Measurements from ENCODE around the gene GSN.

The GSN gene

DNA sequence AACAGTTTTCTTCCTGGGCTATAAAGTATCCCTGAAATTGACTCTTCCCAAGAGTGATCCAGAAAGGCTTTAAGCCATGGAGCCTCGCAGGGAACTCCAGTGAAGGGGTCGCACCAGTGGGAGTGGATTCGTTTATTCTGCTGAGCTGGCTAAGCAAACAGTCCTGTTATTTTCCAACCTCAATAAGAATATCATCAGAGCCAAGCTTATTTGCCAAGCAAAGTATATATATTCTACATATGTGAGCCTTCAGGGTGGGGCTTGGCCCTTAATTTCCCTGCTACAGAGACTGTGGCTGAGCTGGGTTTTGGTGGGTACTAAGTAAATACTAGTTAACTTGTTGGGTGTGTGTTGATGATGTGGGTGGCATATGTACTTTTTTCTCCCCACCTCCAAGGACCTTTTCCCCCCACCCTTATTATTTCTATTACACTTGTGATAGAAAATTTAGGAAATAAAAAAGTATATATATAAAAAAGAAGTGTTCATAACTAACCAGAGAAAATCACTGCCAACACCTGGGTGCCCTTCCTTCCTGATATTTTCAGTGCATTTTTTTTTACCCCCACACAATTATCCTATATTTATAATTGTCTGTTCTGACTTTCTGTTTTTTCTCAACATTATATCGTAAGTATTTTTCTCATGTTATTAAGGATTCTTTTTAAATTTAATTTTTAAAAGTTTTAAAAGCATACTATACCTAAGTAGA is 5.3 kb downstream of the GSN start:
- DNase-seq: no peak

DNA sequence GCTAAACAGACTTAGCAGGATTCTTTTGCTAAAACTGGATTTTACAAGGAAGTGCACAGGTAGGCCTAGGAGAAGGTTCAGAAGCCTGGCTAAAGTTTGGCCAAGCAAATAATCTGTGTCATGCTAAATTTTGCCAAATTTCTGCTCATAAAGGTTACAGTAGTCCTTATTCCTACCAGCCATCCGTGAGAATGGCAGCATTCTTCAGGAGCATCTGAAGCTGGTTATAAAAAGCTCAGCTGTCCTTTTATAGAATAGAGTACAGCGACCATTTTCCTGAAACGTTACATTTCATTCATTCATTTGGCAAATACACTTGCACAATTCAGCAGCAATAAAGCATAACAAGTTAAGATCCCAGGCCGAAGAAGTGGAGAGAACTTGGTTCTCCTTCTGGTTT is 6.9 kb downstream of the GSN start:
- DNase-seq: no peak

DNA sequence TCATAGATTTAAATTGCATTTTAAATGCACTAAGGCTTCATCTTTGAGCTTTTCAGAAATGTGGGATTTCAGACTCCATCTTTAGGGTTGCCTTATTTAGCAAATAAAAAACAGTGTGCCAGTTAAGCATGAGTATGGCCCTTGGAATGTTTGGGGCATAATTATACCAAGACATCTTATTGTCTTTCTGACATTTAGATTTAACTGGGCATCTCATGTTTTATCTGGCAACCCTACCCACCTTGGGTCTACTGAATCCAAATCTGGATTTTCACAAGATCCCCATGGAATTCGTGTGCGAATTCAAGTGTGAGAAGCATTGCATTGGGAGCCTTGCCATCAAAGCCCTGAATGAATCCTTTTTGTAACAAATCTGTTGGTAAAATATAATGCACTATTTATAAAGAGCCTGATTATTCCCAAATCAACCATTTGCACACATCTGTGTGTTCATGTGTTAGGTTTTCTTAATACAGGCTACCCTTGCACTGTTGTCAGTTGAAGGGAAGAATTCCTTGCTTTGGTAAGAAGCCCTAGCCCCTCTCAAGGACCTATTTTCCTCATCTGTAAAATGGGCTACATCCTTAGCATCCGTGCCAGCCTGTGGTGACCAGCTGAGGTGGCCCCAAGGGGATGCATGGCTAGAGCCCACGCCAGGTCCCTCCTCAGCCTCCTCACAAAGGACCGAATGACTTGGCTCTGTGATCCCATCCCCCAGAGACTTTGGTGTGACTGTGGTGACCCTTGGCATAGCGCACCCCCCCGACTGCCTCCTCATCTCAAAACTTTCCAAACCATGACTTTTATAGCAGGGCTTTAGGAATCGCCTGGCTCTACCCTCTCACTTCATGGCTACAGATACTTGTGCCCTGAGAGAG is 8.1 kb downstream of the GSN start:
- DNase-seq: no peak

DNA sequence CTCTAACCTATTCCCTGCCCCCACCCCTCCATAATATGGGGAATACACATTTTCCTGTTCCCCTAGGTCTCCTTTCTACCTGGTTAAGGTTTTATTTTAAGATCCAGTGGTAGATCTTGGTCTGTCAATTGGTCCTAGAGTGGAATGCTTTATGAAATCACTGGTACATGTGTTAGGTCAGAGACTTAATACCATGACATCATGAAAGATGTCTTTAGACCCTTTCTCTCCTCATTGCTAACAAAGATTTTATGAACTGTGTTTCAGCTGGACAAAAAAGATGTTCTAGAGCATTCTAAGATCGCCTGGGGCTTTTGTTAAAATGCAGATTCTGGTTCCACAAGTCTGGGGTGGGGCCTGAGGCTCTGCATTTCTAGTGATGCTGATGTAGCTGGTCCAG is 9.1 kb downstream of the GSN start:
- no peak for DNase-seq

DNA sequence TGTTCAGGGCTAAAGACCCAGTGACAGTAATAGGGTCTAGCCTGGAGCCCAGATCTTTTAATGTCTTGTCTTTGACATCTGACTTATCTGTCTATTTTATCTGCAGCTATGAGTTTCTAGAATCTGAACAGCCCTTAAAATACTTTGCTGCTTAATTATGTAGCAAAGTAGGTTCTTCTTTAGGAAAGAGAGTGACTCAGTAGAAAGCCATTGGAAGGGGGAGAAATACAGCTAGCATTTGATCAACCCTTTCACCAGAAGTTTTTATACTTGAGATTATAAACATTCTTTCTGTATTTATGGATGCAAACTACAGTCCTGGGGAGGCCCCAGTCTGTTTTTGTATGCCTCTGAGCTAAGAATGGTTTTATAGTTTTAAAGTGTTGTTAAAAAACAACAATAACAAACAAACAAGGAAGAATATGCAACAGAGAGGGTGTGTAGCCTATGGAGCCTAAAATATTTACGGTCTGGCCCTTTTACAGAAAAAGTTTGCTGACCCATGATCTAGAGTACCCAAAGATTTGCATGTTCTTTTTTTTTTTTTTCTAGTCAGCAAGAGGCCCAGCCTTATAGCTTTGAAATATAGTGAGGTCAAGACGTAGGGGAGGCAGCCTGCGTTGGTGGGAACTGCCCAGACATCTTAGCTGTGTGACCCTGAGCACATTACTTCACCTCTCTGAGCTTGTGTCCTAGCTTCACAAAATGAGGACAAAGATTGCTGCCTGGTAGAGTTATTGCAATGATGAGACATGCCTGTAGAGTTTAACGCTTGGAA is 9.7 kb downstream of the GSN start:
- DNase-seq: no peak

DNA sequence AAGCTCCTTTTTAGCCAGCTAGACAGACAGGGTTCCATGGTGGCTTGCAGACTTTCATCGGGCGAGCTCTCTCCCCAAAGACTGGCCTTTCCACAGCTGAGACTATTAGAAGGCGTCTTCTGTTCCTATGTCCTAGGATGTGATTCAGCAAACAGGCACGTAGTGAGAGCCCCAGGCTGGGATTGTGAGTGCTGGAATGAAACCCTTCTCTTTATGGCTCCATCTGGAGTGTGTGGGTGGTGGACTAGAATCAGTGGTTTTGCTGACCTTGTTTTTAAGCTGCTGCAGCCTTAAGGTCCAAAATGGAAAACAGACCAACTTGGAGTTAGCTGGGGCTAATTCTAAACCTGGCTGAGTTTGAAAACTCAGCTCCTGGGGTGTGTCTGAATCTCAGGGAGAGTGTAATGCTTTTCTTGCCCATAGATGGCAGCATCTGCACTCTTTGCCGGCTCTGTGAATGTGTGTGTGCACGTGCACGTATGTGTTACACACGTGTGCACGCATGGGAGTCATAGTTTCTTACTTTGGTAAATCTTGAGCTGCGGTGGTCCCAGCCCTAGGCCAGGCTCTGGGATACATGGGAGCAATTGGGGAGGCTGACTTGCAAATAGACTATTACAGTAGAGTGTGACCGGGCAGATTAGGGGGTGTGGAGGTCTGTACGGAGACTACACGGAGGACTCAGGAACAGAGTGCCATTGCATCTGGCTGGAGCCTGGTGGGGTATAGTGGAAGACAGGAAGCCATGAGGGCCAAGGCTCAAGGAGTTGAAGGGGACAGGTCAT is 10.7 kb downstream of the GSN start:
- peak; percentile 6 for DNase-seq

DNA sequence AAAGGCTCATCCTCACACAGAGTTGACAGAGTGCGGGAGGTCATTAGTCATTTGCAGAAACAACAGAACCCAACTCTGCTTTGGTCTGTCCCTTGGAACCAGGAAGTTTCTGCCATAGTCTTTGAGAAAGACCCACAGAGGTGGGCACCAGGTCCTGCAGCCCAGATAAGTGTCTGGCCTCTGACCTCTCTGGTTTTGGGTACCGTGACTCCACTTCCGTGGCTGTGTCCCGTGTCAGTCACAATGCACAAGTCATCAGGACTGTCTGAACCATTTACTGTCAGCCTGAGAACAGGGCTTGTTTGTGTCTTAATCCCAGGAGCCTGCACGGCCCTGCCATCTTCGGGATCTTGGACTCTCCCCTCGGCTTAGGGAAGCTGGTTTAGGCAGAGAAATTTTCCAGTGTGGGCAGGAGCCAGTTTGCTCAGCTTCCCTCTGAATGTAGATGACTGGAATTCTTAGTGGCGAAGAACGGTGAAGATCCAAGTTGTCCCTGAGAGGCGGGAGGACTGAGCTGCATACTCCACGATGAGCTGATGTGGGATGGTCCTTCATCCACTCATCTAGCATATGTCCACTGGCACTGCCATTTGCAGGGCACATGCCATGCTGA is 11.9 kb downstream of the GSN start:
- DNase-seq: no peak

DNA sequence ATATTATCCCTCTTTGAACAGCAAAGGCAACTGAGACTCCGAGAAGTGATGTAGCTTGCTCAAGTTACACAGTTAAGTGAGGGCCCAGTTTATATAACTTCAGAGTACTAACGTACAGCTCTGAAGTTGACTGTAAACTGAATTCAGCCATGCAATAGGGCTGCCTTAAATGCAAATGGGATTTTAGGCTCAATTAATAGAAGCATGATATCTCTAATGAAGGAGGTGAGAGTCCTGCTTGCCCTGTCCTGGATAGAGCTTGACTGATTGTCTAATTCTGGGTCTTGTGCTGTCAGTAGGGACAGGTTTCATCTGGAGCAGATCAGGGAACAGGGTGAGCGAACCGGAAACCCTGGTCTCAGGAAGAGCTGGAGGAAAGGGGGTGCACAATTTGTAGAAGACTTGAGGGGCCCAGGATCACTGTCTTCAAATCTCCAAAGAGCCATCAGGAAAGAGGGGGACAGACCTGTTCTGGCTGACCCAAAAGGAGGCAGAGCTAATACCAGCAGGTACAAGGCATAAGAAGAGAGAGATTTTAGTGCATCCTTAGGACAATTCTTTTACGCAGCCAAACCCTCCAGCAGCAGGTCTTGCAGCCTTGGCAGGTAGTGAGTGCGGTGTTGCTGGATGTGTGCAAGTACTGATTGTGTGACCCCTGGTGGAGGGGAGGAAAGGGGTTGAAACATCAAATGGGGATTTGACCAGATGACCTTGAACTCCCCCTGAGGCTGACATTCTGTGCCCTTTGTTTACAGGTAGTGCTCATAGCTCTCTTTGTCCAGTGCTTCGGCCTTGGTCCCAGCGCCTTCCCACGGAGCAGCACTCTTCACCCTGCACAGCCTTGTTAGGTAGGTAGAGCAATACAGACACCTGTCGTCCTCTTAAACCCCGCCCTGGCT is 13.0 kb downstream of the GSN start:
- DNase-seq: no peak

DNA sequence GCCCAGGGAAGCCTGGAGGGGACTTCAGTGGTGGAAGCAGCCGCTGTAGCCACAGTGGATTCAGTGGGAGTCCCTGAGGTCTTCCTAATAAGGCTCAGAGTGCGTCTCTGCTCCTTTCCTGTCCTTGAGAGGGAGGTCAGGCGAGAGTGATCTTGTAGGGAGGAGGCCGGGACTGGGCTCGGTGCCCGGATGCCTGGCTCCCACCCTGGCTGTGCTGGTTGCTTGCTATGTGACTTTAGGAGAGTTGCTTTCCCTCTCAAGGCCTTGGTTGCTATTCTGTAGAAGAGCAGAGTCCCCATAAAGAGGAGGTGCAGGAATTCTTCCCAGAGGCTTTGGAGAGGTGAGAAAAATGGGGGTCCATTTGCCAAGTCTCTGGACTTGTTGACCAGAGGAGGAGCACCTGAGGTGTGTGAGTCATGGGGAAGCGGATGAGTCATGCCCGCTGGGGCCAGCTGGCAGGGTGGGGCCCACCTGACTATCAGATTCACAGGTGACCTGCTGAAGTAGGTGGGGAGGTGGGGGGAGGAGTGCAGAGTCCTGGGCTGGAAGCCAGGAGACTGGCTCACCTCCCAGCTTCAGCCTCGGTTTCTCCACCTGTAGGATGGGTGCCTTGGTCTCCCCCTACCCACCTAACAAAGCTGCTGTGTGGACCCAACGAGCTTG is 13.8 kb downstream of the GSN start:
- peak; percentile 38 for DNase-seq

DNA sequence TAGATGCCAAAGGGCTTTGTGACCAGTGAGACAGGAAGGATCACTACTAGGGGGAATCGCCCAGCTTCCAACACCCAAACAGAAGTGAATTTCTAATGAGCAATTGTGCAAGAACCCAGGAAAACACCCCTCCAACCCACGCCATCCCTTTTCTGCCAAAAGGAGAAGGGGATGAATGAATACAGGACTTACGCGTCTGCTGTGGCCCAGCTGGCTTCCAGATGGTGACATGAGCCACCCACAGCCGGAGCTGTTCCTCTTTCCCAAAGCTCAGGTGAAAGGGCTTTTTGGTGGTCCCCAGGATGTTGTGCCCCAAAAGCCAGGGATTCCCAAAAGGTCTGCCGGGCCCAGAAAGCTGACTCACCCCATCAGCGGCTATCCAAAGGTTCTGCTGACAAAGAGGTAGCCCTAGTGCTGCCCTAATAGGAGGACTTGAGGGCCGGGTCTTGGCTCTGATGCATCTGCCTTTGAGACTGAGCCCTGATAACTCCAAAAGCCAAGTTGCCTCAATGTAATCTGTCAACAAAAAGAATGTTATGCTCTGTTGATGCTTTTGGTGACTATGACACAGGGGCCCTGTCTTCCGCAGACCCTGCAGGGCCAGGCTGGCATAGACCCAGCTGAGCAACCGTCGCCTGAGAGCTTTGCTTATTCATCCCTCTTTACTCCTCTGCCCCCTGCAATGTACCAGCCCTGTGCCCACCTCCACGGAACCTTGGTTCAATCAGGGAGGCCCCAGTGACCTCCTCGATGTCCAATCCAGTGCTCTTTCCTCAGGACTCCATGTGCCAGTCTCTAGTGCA is 14.5 kb downstream of the GSN start:
- no peak for DNase-seq

DNA sequence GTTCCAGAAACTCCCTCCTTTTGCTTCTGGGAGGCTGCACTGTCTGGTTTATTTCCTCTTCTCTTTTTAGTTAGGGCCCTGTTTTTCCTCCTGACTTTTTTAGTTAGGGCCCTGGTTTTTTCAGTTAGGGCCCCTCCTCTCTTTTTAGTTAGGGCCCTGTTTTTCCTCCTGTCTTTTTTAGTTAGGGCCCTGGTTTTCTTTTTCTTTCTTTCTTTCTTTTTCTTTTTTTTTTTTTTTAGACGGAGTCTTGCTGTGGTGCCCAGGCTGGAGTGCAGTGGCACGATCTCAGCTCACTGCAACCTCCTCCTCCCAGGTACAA is 15.1 kb downstream of the GSN start:
- no peak for DNase-seq

DNA sequence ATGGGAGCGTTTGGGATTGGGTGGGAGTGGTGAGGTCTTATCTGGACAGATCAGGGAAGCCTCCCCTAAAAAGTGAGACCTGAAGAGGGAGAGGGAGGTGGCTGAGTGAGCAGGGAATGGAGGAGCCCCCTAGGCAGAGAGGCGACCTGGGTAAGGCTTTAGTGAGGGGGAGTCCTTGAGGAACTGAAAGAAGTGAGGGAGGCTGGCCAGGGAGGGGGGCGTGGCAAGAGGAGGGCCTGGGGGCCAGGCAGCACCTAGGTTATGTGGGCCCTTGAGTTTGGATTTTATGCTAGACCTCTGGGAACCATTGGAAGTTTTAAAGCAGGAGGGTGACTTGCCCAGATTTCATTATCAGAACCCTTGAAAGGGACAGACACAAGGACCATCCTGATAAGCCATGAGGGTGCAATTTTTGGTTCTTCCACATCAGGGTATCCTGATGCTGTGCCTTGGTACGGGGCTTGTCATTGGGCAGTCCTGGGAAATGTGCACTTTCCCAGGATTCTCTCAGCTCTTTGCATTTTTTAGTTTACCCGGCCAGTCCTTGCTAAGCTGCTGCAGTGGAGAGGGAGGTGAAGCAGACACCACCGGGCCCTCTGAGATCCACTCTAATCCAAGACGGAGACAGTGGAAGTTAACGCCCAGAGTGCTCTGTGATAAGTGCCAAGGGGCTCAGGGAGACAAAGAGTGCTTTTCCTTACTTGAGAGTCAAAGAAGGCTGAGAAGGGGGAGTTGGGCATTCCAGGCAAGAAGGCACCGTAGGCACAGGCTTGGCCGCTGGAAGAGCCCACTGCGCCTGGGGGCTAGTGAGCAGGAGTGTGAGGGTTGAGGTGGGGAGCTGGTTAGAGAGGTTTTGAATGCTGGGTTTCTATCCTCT is 16.1 kb downstream of the GSN start:
- no peak for DNase-seq

DNA sequence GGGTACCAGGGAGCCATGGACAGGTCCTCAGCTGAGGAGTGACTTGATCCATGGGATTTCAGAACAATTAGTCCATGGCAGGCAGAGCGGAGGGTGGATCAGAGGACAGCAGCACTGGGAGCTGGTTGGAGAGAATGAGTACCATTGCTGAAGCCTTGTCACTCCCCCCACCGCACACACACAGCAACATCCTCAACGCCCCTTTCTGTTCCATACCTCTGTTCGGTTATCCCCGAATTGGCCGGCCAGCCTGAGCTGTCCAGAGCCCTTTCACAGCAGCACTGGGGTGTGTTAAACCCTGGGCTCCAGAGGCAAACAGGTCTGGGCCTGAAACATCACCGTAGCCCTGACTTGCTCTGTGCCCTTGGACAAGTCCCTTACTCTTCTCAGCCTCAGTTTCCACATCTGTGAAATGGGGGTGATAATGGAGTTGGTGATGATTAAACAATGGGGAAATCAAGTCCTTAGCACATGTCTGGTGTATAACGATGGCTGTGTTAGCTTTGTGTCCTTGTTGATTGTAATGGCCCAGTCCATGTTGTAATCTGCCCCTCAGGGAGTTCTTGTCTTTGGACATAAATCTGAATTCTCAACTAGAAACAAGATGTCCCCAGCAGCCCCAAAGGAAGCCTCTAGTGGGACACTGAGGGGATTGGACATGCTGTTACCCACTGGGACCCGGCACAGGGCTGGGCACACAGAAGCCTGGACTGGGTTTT is 16.9 kb downstream of the GSN start:
- no peak for DNase-seq

DNA sequence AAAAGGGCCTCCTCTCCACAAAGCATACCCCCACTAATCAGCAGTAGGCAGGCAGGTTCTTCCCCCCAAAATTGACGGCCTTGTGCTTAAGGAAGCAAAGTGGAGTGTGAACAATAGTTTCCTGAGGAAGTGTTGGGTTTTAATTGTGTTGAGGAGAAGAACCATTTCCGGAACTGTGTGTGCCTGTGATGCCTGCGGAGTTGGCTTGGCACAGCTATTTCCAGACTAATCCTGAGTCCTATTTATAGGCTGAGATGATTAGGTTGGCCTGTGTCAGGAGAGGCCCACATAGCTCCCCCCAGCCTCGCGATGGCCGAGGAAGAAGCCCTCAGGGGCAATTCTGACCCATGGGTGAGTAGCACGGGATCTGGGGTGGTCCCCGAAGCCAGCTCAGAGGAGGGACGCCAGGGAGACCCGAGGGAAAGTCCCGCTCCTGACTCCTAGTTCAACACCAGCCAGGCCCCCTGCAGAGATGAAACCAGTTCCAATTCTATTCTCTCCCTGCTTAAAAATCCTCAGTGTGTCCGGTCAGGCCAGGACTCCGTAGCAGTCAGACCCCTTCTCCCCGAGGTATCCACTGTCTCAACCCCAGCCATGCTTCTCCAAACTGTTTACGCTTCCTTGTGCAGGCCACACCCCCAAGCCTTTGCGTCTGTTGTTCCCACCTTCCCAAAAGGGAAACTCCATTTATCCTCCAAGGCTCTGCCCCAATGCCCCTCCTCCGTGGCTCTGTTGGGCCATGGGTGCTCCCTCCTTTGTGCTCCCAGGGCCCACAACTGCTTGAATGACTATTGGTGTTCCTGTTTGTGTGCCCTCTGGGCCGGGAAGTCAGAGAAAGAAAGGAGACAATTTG is 18.1 kb downstream of the GSN start:
- no peak for DNase-seq

DNA sequence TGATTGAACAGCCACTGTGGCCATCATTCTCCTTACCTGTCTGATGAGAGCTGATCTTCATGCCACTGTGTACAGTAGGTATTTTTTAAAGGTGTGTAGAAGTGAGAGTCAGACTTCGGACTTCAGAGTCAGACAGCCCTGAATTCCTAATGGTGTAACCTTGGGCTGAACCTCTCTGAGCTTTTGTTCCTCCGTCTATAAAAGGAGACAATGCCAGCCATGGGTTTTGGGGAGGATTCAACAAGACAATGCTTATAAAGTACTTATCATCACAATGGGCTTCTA is 18.7 kb downstream of the GSN start:
- DNase-seq: no peak

DNA sequence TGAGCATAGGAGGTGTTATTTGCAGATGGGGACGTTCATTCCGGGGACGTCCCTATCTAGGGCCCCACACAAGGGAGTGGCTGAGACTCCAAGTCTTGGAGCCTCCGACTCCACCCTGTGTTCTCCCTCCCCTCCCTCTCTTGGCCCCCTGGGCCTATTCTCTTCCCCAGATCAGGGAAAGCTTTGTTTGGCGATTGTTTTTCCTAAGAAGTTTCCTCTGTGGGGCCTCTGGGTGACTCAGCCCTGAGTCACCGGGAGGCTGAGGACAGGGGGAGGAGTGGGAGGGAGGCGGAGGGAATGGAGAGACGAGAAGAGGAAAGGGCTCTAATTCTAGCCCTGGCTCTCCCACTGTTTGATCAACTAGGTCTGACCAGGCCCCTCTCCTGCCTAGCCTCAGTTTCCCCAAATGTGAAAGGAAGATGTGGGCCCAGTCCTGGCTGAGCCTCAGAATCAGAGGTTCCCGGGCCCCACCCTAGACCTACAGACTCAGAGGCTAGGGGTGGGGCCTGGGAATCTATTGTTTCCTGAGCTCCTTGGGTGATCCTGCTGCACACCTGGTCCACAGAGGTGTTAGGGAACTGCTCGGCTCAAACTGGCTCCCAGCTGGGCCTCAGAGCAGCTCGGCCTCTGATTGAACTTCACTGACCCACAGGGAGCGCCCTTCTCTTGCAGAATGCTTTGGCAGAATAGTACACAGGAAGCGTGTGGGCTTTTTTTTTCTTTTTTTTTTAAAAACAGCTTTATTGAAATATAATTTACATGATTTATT is 19.2 kb downstream of the GSN start:
- DNase-seq: no peak

DNA sequence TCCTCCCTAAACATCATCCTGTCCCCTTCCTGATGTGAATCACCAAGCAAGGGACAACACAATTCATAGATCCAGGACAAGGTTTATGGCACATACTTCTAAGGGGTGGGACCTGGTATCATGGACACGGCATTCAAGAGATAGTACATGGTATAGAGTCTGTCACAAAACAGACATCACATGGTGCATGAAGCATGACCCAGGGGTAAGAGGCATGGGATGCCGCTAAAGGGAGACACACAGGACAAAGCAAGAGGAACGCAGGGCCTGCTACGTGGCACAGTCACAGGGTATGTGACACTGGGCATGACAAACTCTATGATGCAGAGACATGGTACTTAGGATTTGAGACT is 20.7 kb downstream of the GSN start:
- DNase-seq: no peak

Data from NCI-H1105 treated with DMSO at 0.1 percent for 48 hours (cell line).